Stomach (tissue), 9 donors: Measurements from ENCODE around the gene MCM8. TPM values are rescaled to one million over a fixed set of nuclear protein-coding genes. Genes with fewer than 3 reads are reported as not detected.

Experiments
- DNase-seq, 2 donors: peaks; one replicate each; pipeline versions ENCODE4 v3.0.0 to v3.0.0-alpha.2; 2013 to 2019
- H3K27ac ChIP-seq, 5 donors: fragments of 200-600 bp in 4 of 5; sonication (generic) in 4 of 5; one replicate each; pipeline ENCODE4 v1.5.1; 2013 to 2019; ENCODE audit warnings: mild to moderate bottlenecking in 1 of 5, moderate library complexity in 1 of 5
- H3K27me3 ChIP-seq, 3 donors: fragments of 200-600 bp; sonication (generic); one replicate each; pipeline ENCODE4 v1.5.1; 2017 to 2019; ENCODE audit warnings: mixed run types in 1 of 3
- H3K36me3 ChIP-seq, 4 donors: fragments of 200-600 bp; sonication (generic); 1 replicate in 3 of 4; 2 replicates in 1 of 4; pipeline ENCODE4 v1.5.1; 2016 to 2019
- H3K4me1 ChIP-seq, 4 donors: fragments of 200-600 bp; sonication (generic); one replicate each; pipeline ENCODE4 v1.5.1; 2016 to 2019
- H3K4me3 ChIP-seq, 4 donors: fragments of 200-600 bp; sonication (generic) in 3 of 4; one replicate each; pipeline ENCODE4 v1.5.1; 2016 to 2019; ENCODE audit warnings: mild to moderate bottlenecking in 1 of 4
- H3K9me3 ChIP-seq, 4 donors: fragments of 200-600 bp; sonication (generic); one replicate each; pipeline ENCODE4 v1.5.1; 2016 to 2019
- EP300 ChIP-seq: sonication (generic); formaldehyde crosslinking; IDR thresholded peaks from one replicate; pipeline ENCODE4 v1.6.1; 2017; ENCODE audit warnings: antibody characterized with exemption
- POLR2A ChIP-seq, 4 donors: fragments of 450-650 bp; IDR thresholded peaks; one replicate each; pipeline ENCODE4 v1.6.1; 2016; ENCODE audit warnings: antibody characterized with exemption in 4 of 4, control low read depth in 2 of 4, mild to moderate bottlenecking in 1 of 4, moderate library complexity in 1 of 4
- POLR2AphosphoS5 ChIP-seq, 3 donors: sonication (generic); formaldehyde crosslinking; IDR thresholded peaks; one replicate each; pipeline ENCODE4 v1.6.1; 2016; ENCODE audit warnings: antibody characterized with exemption in 3 of 3
- WGBS, 5 donors: extraction: QIAGEN DNeasy Blood & Tissue Kit in 3 of 5; methylation state at CpG; one replicate each; pipeline versions ENCODE4 v1.1.5 to v1.1.7; 2013 to 2018; 5-methylcytosine and 5-hydroxymethylcytosine counted together
- intact Hi-C: fragments of 100-400 bp; cut with DNase I; formaldehyde crosslinking; loops from one replicate; pipeline ENCODE4 v1.15.1; 2023; ENCODE audit warnings: low total_unique reads
- polyA plus RNA-seq, 3 donors: library from polyadenylated mRNA; stranded (reverse); fragments of 200-250 nt; gene quantifications; one replicate each; pipeline ENCODE4 v1.2.3, GENCODE V29; 2013
- total RNA-seq, 5 donors: library from RNA; depleted of rRNA; stranded (reverse); fragments of >200 nt; gene quantifications; one replicate each; pipeline versions ENCODE4 v1.1.0 to v1.2.3, GENCODE V29; 2014 to 2016
- TF ChIP-seq, protein P1 (sequence below), 7 experiments: fragments of 450-650 bp in 4 of 7; fragments of 200-600 bp in 3 of 7; sonication (generic) in 3 of 7; IDR thresholded peaks; one replicate each; pipeline ENCODE4 v1.5.1; 2016 to 2019; ENCODE audit warnings: antibody characterized with exemption in 7 of 7, control low read depth in 2 of 7, mild to moderate bottlenecking in 1 of 7
- donor health status: healthy with polysubstance abuse.
- donor health status: Bipolar disorder and iron deficiency.
- donor health status: healthy.

The MCM8 gene
- total and polyA plus RNA-seq, 8 donors, result 2.1 to 39.3 (median 3.6) TPM

DNA sequence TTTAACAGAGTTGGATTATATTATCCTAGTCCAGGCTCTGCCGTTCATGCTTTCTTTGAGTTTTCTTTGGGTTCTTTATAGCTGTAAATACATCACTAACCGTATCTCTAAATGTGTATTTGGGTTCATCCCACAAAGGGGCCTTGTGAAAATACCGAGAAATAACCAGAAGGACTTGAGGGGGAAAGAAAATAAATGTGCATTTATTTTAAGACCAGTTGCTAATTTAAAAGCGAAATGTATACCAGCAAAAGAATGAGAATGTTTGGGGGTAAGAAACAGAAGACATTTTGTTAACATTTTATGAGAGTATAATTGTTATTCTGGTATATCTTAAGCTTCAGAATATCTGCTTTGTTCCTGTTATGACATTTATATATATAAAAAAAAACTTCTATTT lies 64.5 kb downstream of the MCM8 start:
- TF ChIP-seq, protein P1, sequence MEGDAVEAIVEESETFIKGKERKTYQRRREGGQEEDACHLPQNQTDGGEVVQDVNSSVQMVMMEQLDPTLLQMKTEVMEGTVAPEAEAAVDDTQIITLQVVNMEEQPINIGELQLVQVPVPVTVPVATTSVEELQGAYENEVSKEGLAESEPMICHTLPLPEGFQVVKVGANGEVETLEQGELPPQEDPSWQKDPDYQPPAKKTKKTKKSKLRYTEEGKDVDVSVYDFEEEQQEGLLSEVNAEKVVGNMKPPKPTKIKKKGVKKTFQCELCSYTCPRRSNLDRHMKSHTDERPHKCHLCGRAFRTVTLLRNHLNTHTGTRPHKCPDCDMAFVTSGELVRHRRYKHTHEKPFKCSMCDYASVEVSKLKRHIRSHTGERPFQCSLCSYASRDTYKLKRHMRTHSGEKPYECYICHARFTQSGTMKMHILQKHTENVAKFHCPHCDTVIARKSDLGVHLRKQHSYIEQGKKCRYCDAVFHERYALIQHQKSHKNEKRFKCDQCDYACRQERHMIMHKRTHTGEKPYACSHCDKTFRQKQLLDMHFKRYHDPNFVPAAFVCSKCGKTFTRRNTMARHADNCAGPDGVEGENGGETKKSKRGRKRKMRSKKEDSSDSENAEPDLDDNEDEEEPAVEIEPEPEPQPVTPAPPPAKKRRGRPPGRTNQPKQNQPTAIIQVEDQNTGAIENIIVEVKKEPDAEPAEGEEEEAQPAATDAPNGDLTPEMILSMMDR (IDR thresholded peaks at IDR 0.05), result no peak
- TF ChIP-seq POLR2AphosphoS5 (IDR thresholded peaks at IDR 0.05), result no peak
- no peak for TF ChIP-seq EP300
- no peak for TF ChIP-seq POLR2A (IDR thresholded peaks at IDR 0.05)
- Histone ChIP-seq H3K4me3 (no peak overlapping the region), H3K4me1 (peaks cover 0 to 33% (median 12%) of the 10 kb centered on the region in 4 donors), H3K36me3 (peaks cover 19 to 71% (median 69%) of the 10 kb centered on the region in 4 donors), H3K27me3 (no peaks in the 10 kb centered on the region), H3K9me3 (no peaks in the 10 kb centered on the region), H3K27ac (no peak overlapping the region)
- DNase-seq, result no peak
- WGBS, 5 donors, result 70 to 85% (median 78%) methylated on average over 4 of the region's 4 CpGs
- intact Hi-C loops, result no loop called here

- no peak overlapping the region for H3K4me3 ChIP-seq
- no peak for TF ChIP-seq POLR2A (IDR thresholded peaks at IDR 0.05)
- no peak for TF ChIP-seq POLR2AphosphoS5 (IDR thresholded peaks at IDR 0.05)
- no peak for TF ChIP-seq EP300
- TF ChIP-seq, protein P1 (IDR thresholded peaks at IDR 0.05), result no peak
- H3K4me1 ChIP-seq, result peaks cover 0 to 22% (median 12%) of the 10 kb centered on the region in 4 donors
- no peak overlapping the region for H3K27ac ChIP-seq
- no peaks in the 10 kb centered on the region for H3K27me3 ChIP-seq
- intact Hi-C loops, result no loop called here
- no peak for DNase-seq
- no peaks in the 10 kb centered on the region for H3K9me3 ChIP-seq
- peaks cover 2 to 59% (median 50%) of the 10 kb centered on the region in 4 donors for H3K36me3 ChIP-seq
These were observed 67.0 kb downstream of the MCM8 start for GRCh38 chr20:6017467-6017866.

DNA sequence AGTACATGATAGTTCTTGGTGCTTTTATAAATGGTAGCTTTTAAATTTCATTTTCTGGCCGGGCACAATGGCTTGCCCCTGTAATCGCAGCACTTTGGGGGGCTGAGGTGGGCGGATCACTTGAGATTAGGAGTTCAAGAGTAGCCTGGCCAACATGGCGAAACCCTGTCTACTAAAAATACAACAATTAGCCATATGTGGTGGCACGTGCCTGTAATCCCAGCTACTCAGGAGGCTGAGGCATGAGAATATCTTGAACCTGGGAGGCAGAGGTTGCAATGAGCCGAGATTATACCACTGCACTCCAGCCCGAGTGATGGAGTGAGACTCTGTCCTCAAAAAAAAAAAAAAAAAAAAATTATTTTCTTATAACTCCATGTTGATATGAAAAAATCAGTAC lies 67.4 kb downstream of the MCM8 start:
- Histone ChIP-seq H3K4me1 (peaks cover 0 to 22% (median 12%) of the 10 kb centered on the region in 4 donors), H3K4me3 (no peak overlapping the region), H3K9me3 (no peaks in the 10 kb centered on the region), H3K27ac (no peak overlapping the region), H3K36me3 (peaks cover 2 to 58% (median 49%) of the 10 kb centered on the region in 4 donors), H3K27me3 (no peaks in the 10 kb centered on the region)
- no peak for TF ChIP-seq POLR2A (IDR thresholded peaks at IDR 0.05)
- no peak for TF ChIP-seq EP300
- no peak for TF ChIP-seq POLR2AphosphoS5 (IDR thresholded peaks at IDR 0.05)
- TF ChIP-seq, protein P1 (IDR thresholded peaks at IDR 0.05), result no peak
- 91 to 94% (median 93%) methylated on average over 7 of the region's 7 CpGs for WGBS, 5 donors
- intact Hi-C loops, result no loop called here
- DNase-seq, result no peak

- no peak overlapping the region for H3K27ac ChIP-seq
- H3K4me1 ChIP-seq, result peaks cover 4 to 14% (median 12%) of the 10 kb centered on the region in 4 donors
- no peaks in the 10 kb centered on the region for H3K27me3 ChIP-seq
- H3K9me3 ChIP-seq, result peaks cover 0 to 5% (median 0%) of the 10 kb centered on the region in 4 donors
- intact Hi-C loops, result no loop called here
- TF ChIP-seq EP300, result no peak
- TF ChIP-seq, protein P1 (IDR thresholded peaks at IDR 0.05), result no peak
- no peak for TF ChIP-seq POLR2A (IDR thresholded peaks at IDR 0.05)
- no peak for TF ChIP-seq POLR2AphosphoS5 (IDR thresholded peaks at IDR 0.05)
- no peak overlapping the region for H3K4me3 ChIP-seq
- peaks cover 11 to 59% (median 48%) of the 10 kb centered on the region in 4 donors for H3K36me3 ChIP-seq
- DNase-seq, result no peak
- WGBS, 5 donors, result 90 to 100% (median 97%) methylated on average over 1 of the region's 1 CpG
These were observed 74.3 kb downstream of the MCM8 start for GRCh38 chr20:6024768-6025167.
